C1 segment of cervical spinal cord (tissue), 14 donors: ENCODE results near the gene MMGT1.

Experiments
- DNase-seq, 14 donors: peaks; one replicate each; lab custom pipeline; 2025; lab: John Stamatoyannopoulos, UW

The MMGT1 gene

DNA sequence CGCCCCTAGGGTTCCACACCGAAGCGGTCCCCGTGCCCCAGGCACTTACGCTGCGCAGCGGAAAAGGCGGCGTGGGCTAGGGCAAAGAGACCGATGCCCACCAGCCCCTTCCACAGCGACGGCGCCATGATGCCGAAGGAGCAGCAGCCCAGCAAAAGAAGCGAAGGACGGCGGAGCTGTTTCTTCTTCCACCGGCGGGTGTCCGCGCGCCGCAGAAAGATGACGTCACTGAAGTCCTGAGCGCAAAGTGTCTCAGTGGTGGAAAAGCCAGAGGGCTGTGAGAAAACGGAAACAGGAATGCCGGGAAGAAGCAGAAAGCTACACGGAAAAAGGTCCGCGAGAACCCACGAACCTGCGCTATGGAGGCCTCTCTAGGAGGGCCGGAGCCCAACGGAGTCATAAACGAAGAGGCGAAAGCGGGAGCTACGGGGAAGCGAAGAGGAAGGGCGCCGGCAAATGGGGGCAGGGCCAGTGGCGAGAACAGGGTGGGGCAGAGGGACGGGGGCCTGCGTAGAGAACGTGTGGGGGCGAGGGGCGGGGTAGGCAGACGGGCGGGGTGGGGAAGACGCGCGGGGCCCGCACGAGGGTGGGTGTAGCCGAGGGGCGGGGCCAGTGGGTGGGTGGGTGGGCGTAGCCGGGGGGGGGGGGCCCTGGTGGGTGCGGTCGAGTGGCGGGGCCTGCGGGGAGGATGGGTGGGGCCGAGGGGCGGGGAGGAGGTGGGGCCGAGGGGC, at the start of gene MMGT1:
MMGT1 (minus strand) TSS at position 441 of the 731 bp plus-strand sequence; CDS start at position 128, 313 bp downstream.
- peak; percentile 4 to 90 (median 81) for DNase-seq

DNA sequence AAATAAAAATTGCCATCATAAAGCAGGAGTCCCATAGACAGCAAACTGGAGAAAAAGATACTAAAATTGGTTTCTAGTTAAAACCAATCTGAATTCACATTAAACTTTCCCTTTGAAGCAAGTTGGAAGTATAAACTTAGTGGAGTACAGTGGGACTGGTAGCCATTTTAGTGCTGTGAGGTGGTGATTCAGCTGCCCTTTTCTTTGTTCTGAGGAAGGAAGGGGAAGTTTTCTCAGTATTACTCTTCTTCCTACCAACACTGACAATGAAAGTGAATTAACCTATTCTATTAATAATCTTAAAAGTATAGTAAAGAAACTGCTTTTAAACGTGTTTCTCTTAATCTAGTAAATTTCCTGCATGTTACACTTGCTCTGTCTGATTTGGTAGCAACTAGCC, 48.1 kb upstream of the MMGT1 start:
- DNase-seq: no peak

DNA sequence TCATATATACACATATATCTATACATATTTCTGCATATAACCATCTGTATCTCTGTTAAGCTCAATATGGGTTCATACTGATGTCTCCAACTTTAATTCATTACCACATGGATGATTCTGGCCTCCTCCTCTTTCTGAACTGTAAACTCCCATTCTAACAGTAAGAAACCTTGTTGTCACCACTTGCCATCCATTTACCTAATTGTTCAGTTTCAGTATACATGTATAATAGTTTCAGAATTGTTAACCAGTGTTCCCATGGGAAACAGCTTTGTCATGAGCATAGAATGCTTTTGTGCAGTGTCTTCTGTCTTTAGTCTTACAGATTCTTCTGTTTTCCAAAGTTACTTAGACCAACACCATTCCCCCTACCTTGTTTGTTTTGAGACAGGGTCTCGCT, 47.4 kb upstream of the MMGT1 start:
- DNase-seq: no peak

DNA sequence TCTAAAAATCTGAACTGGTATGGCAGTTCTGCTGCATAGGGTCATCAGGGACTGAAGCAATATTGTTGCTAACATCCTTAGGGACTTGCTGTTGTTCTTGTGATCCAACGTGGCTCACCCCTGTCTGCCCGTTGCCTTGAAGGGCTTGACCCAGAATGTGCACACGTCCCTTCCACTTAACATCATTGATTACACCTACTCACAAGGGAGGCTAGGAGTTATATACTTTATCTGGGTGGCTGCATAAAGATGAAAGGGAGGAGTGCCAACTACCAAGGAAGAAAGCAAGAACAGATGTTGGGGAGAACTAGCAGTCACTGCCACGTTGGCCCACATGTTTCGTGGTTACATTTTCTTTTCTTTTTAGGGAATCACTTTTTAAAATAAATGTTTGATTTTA, 45.4 kb upstream of the MMGT1 start:
- no peak for DNase-seq

DNA sequence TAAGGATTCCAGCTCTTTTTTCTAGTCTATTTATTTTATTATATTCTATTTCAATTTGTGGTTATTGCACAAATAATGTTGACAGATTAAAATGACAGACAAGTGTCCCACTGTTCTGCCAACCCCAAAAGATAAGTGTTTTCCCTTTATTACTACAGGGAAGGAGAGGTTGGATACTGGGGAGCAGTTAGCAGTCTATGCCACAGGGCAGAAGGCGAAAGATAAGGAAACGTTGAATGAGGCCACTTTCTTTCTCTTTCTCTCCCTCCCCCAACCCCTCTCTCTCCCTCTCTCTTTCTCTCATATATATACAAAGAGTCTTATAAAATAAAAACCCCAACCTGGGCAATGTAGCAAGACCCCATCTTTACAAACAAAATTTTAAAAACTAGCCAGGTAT, 43.1 kb upstream of the MMGT1 start:
- DNase-seq: no peak

DNA sequence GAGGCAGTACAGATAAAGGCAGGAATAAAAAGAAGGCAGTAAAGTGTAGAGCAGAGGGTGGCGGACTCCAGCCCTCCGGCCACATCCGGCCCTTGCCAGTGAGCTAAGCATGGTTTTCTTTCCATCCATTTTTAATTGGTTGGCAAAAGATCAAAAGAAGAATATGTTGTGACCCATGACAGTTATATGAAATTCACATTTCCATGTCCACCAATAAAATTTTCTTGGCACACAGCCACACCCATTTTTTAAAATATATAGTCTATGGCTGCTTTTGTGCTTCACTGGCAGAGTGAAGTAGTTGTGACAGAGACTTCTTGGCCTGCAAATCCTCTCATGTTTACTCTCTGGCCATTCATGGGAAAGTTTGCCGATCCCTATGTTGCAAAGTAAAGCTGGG, 41.2 kb upstream of the MMGT1 start:
- no peak for DNase-seq

DNA sequence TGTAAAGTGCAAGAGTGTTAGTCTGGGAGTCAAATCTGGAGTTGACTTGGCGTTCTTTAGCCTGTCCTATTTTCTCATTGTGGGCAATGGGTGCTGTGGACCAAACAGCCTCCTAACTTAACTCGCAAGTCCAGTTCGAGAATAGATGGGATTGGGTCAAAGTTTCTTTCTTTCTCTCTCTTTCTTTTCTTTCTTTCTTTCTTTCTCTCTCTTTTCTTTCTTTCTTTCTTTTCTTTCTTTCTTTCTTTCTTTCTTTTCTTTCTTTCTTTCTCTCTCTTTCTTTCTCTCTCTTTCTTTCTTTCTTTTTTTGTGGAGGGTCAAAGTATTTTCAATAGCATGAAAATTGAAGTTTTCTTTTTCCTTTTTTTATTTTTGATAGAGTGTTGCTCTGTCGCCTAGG, 14.5 kb upstream of the MMGT1 start:
- DNase-seq: no peak

DNA sequence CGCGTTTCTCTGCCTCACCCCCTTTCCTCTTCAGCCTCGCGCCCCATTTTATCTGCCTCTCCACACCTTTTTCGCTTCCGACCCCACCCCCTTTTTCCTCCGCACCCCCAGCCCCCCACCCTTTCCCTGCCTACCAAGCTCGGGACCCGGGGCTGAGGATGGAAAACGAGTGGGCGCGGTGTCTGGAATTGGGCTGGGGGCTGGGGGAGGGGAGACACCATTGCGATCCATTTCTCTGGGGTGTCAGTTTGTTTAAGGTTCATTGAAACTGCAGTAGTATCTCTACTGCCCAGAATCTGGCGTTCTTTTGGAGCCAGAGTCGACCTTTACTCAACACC, 12.2 kb upstream of the MMGT1 start:
- DNase-seq: no peak

DNA sequence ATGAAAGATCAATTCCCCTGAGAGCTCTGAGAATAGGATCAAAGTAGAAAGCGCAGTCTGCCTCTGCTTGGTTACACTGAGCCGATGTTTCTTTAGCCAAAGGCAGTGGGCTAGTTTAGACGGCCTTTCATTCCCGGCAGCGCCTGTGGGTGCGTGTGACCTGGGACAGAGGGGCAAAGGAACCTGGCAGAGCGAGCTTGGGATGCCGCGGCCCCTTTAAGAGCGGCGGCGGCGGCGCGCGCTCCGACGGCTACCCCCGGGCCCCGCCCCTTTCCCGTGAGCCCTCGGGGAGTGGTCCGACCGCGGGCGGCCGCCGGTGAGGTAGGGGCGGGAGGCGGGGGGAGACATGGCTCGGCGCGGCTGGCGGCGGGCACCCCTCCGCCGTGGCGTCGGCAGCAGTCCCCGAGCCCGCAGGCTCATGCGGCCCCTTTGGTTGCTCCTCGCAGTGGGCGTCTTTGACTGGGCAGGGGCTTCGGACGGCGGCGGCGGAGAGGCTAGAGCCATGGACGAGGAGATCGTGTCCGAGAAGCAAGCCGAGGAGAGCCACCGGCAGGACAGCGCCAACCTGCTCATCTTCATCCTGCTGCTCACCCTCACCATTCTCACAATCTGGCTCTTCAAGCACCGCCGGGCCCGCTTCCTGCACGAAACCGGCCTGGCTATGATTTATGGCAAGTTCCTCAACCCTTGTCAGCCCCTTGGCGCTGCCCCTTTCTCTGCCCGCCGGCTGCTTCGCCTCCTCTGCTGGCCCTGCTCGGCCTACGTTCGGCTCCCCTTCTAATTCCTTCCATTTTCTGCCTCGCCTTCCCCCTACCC, 11.6 kb upstream of the MMGT1 start, which contains the start of gene SLC9A6:
SLC9A6 (plus strand) TSS at position 279 of the 816 bp plus-strand sequence; CDS start at position 503, 224 bp downstream.
- DNase-seq: peak in 13 of 14 donors; percentile 1 to 72 (median 55)

DNA sequence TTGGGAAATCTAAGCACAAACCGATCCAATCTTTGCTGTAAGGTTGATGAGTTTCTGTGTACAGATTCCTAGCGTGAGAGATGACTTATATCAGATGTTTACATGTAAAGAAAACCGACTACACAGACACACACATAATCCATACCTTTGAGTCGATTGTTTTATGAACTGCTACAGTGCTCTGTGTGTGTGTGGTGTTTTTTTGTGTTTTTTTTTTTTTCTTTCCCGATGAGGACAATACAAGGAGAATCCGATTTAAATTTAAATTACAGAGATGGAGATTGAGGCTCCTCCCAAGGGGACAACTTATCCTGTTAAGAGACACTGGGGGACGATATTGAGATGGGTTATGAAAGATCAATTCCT, 11.0 kb upstream of the MMGT1 start:
- no peak for DNase-seq

DNA sequence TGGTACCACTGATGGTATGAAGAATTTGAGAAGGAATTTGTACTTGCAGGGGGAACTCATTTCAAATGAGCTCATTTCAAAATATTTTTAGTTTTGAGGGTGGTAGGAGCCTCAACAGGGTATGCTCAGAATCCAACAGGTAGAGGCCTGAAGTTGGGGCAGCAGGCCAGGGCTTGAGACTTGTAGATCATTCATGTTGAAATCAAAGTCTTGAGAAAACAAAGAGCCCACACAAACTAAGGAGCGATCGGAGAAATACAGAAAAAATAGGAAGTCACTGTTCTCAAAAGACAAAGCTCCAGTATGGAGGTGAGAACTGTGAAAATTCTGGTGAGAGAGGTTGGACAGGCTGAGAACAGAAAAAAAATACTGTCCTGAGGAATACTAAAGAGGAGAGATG, 10.5 kb upstream of the MMGT1 start:
- DNase-seq: no peak

DNA sequence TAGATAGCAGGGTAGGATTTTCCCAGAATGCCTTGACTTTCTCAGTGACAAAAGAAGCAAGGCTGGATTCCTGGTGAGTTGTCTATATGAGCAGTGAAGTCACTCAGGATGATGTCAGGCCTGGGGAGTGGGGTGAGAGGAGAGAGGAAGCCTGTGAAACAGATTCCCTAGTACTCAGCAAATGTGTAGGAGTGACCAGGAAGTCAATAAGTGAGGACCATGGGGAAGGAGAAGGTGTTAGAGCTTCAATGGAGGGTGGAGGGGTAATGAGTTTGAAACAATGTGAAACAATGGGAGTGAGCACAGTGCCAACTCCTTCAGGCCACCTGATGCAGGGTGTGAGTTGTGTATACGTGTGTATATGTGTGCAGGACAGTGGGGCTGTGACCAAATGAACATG, 9.1 kb upstream of the MMGT1 start:
- no peak for DNase-seq

DNA sequence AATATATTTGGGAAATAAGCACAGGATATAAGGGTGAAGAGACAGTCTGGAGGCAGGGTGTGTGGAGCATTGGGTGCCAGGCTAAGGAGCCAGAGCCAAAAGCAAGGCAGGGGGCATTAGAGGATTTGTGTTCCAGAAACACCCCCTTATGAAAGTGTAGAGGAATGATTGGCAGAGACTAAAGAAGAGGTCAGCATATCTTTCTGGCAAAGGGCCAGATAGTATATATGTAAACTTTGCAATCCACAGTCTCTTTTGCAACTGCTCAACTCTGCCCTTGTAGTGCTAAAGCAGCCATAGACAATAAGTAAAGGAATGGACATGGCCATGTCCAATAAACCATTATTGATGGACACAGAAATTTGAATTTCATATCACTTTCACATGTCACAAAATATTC, 7.9 kb upstream of the MMGT1 start:
- no peak for DNase-seq

DNA sequence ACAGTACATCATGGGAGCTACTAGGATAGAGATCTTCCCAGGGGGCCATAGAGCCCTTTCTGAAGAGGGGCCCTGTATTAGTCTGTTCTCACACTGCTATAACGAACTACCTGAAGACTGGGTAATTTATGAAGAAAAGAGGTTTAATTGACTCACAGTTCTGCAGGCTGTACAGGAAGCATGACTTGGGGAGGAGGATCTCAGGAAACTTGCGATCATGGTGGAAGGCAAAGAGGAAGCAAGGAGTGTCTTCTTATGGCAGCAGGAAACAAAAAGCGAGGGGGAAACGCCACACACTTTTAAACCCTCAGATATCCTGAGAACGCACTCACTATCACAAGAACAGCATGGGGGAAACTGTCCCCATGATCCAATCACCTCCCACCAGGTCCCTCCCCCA, 7.2 kb upstream of the MMGT1 start:
- DNase-seq: no peak

DNA sequence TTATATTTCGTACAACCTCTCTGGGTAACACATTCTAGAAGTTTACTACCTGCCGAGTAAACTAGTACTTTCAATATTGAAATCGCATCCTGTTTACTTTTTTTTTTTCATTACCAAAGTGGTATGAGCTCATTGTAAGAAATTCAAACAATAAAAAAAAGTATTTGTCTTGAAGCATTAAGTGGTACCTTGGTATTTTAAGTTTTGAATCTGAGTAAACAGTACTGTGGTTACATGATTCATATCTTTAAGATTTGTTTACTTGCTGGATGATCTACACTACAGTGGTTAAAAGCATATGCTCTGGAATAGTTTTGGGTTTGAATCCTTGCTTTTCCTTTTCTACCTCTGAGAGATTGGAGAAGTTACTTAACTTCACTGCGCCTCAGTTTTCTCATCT, 3.8 kb upstream of the MMGT1 start:
- DNase-seq: no peak

DNA sequence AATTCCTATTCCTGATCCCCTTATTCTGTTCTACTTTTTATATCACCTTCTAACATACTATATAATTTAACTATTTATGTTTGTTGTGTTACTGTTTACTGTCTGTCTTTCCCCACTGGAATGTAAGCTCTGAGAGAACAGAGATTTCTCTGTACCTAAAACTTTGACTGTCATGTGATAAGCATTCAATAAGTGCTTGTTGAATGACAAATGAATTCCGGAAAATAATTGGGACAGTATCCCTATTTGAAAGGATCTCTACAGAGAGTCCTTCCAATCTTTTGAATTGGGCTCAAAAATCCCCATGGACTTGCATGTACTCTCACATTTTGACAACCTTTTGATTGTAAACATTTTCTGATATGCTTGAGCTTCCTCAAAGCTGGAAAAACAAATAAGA, 1.6 kb upstream of the MMGT1 start:
- DNase-seq: no peak

DNA sequence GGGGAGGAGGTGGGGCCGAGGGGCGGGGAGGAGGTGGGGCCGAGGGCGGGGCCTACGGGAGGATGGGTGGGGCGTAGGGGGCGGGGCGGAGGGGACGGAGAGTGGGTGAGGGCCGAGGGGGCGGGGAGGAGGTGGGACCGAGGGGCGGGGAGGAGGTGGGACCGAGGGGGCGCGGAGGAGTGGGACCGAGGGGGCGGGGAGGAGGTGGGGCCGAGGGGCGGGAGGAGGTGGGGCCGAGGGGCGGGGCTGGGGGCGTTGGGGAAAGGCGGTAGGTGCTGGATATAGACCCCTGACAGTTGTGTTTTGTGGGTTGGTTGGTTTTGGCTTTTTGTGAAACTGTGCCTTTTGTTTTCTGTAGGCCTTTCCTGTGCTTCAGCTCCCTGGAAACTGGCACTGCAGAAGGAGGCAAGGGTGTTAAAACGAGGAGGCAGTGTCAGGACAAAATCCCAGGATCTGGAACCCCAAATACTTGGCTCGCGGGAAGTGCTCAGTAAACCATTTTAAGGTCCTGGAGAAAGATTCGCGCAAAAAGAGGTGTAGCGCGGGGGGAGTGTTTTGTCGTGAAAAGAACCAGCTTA, 580 bp upstream of the MMGT1 start:
- peak in 13 of 14 donors; percentile 26 to 82 (median 69) for DNase-seq

DNA sequence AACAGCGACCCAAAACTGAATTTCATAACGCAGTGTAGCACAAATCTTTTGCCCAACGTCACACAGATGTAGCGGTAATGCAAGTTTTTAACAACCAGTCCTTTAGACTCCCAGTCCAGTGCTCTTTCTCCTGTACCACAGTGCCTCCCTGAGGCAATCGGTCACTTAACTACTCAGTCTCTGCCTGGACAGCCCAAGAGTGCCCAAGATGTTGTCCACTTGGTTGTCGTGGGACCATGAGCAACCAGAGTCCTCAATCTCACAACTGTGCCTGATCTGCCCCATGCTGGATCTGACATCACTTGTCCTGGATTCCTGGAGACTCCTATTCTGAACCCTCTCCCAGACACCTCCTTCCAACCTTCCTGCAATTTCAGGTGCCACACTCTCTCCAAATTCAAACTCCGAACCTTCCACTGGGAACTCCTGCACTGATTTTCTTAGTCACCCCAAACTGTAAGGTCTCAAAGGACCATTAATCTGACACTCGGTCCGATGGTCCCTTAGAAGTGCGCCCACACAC, 702 bp downstream of the MMGT1 start:
- peak in 4 of 14 donors; percentile 20 to 43 (median 24) for DNase-seq

DNA sequence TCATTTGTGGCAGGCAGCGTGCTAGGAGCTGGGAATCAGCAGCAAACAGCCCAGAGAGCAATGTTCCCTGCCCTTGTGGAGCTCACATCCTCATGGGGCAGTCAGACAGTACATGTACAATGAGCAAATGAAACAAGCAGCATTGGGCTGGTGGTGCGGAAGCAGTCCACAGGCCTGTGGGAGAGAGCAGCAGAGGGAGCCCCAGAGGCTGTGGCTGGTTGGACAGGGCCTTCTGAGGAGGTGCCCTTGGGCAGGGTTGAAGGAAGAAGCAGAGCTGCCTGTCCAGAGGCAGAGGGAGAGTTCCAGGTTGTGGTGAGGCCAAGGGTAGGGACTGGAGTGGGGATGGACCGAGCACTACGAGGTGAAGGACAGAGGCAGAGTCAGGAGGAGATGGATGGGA, 22.5 kb downstream of the MMGT1 start:
- no peak for DNase-seq

DNA sequence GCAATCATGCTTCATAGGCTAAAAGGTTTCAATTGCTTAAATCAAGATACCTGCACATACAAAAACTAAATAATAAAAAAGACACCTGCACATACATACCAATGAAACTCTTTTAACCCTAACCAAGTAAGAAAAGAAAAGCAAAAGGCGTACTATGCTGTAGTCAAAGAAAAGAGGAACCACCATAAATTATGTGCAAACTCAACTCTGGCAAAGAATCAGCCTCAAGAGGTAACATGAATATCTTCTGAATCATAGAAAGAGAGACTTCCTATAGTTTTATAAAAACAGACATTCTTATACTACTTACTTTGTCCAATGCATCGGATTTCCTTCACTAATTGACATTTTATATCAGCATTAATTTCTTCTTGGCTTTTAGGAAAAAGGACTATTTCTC, 29.3 kb downstream of the MMGT1 start:
- no peak for DNase-seq

DNA sequence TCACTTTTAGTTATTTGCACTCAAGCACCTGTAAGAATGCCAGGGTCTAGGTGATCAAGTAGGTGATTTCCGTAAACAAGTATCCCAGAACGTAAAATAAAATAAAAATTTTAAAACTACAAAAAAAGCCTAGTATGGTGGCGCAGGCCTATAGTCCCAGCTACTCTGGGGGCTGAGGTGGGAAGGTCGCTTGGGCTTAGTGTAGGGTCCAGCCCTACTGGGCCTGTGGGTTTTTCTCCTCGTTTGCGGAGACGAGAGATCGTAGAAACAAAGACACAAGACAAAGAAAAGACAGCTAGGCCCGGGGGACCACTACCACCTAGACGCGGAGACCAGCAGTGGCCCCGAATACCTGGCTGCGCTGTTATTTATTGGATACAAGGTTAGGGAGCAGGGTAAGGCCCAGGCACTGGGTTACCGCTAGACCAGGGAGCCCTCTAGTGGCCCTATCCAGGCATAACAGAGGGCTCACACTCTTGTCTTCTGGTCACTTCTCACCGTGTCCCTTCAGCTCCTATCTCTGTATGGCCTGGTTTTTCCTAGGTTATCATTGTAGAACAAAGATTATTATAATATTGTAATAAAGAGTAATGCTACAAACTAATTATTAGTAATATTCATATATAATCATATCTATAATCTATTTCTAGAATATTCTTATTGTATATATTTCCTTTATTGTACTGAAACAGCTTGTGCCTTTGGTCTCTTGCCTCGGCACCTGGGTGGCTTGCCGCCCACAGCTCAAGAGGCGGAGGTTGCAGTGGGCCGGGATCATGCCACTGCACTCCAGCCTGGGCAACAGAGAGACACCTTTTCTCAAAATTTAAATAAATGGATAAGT, 41.9 kb downstream of the MMGT1 start:
- peak in 6 of 14 donors; percentile 1 to 13 (median 6) for DNase-seq

DNA sequence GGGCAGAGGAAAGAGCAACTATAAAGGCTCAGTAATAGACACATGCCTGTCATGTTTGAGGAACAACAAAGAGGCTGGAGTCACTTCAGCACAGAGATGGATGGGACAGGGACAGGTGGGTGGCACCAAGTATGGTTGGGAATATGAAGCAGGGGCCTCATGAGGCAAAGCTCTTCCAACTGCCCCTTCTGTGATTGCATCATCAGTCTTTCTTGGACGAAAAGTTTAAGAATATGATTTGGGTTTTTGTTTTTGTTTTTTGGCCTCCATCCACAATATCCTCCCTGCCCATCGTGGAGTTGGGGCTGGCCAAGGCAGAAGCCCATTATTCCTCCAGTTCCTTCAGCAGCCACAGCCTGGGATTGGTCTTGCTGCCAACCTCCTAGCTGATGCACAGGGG, 45.9 kb downstream of the MMGT1 start:
- DNase-seq: no peak
